GM18499 (cell line): Measurements from ENCODE around the gene CACNA1I.
A peak's percentile ranks its signal among the peaks of the same experiment; 100 is the strongest.
"Not testable (repeated sequence)": the region's sequence is repeated elsewhere in the genome, so short reads cannot be mapped to it uniquely, and the experiment has no call there.

Source experiments
- ATAC-seq: cut with Tn5 transposase; IDR thresholded peaks from one replicate; pipeline ENCODE4 v1.9.1; 2021; ENCODE audit warnings: moderate number of reproducible peaks; ENCODE audit not compliant: insufficient read depth, unreplicated experiment

Gene CACNA1I

GRCh38 chr22:39570665-39571064, at the start of gene CACNA1I:
Gene CACNA1I, plus strand, starts transcription at chr22:39570753. Its CDS starts 0 bp downstream, at chr22:39570753.
- no peak for ATAC-seq

- not testable (repeated sequence) for ATAC-seq
Measured at GRCh38 chr22:39521106-39521885, 49.3 kb upstream of the CACNA1I start.

GRCh38 chr22:39522091-39522490, 48.5 kb upstream of the CACNA1I start:
- ATAC-seq, result not testable (repeated sequence)

DNA sequence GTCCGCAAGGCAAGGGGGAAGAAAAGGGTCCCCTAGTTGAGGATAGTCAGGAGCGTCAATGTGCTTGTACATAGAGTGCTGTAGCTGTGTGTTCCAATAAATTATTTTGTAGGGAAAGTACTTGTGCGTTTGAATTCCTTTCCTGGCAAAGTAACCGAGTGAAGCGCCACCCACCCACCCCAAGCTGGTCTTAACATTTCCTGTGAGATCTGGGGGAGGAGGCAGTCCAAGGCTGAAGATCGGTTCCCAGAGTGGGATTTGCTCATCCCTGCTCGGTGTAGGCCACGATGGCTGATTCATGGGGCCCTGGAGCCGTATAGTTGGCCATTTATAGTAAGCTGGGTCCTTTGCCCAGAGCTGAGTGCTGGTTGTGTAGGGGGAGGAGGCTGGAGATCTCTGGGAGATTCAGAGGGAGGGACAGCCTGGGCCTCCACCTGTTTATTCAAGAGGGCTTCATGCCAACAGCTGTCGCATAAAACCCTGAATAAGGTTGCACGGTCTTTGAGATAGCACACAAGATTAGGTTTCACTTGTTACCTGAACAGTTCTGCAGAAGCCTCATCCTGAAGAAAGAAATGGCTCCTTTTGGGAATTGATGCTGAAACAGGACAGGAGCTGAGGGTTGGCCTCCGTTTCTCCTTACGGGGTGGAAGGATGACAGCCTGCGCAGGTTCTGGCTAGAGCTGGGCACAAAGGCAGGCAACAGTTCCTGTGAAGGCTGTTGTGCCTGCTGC, 47.8 kb upstream of the CACNA1I start:
- no peak for ATAC-seq

- ATAC-seq, result no peak
Measured at GRCh38 chr22:39524089-39524752, 46.3 kb upstream of the CACNA1I start.

- no peak for ATAC-seq
Measured at GRCh38 chr22:39524753-39525657, 45.5 kb upstream of the CACNA1I start.

DNA sequence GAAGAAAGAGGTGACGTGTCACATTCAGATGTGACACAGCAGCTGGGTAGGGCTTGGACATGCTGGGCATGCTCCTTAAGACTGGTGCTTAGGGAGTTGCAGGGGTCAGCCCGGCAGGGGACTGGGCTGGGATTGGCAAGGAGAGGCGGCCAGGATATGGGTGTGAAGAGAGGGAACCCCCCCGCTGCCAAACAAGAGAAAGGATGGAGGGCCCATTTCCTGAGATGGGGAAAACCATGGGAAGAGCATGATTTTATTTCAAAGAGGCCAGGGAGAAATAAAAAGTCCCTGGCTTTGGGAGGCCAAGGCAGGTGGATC, 44.9 kb upstream of the CACNA1I start:
- ATAC-seq, result no peak

- no peak for ATAC-seq
Measured at GRCh38 chr22:39526736-39527171, 43.8 kb upstream of the CACNA1I start.

GRCh38 chr22:39527481-39527961, 43.0 kb upstream of the CACNA1I start:
- ATAC-seq, result no peak

- no peak for ATAC-seq
Measured at GRCh38 chr22:39528080-39528661, 42.4 kb upstream of the CACNA1I start.

- no peak for ATAC-seq
Measured at GRCh38 chr22:39528681-39529486, 41.7 kb upstream of the CACNA1I start.

DNA sequence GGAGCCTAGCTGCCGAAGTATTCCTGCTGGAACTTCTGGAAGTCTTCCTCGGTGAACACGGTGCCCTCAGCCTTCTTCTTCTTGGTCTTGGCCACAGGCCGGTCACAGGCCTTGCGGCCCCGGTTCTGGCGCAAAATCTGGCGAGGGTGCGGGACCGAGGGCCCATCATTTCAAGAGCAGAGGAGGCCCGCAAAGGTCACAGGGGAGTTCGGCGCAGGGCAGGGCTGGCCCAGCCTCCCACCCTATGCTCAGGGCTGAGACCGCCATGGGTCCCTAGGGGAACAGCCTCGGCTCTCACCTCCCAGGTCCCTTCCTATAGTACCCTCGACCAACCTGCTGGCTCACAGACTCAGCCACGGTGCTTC, 41.1 kb upstream of the CACNA1I start:
- ATAC-seq, result no peak

DNA sequence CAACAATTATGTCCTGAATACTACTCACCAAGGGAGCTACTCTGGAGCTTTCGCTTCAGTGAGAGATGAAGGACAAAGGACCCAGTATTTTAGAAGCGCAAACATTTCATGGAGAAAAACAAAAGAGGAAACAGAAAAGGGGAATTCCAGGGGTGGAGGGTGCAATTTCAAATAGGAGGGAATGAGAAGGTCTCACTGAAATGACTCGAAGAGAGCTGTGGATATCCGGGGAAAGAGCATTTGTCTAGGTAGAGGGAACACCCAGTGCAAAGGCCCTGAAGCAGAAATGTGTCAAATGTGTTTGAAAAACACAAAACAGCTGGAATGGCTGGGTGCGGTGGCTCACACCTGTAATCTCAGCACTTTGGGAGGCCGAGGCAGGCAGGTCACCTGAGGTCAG, 40.4 kb upstream of the CACNA1I start:
- ATAC-seq, result no peak

GRCh38 chr22:39530692-39531331, 39.7 kb upstream of the CACNA1I start:
- no peak for ATAC-seq

DNA sequence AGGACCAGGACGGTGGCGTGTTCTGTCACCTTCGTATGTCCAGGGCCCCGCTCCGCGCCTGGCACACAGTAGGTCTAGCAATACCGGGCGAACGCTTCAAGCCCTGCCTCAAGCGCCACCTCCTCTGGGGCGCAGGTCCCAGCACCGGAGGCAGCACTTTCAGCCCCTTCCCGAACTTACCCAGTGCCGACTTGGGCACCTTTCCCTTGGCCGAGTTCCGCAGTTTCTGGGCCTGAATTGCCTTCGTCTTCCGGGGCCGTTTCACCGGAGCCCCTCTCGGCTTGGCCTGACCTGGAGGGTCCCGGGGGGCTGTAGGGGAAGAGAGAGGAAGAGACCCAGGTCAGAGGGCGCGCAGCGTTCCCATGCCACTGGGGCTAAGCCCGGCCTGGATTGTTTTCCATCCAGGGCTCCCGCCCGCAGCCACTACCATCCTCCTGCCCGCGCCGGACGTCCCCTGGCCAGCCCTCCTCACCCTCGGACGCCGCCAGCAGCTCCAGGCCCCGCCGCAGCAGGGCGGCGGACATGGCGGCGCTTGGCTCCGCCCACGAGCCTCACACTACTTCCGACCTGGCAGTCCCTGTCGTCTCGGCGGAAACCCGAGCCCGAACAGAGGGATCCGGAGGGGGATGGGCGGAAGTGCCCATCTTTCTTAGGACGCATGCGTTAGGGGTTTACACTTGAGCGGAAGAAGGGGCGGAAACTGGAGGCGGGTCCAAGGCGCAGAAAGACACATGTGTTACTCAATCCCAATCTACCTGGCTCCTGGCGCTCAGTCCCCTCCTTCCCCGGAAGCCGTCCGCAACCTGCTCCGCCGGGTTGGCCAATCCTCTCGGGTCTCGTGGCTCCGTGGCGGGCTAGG, 38.1 kb upstream of the CACNA1I start, which contains the start of gene RPS19BP1:
TSS of gene RPS19BP1 (minus strand) at position 534 of the 859 bp plus-strand sequence. CDS start at position 524, 10 bp downstream.
- peak; percentile 65 for ATAC-seq

DNA sequence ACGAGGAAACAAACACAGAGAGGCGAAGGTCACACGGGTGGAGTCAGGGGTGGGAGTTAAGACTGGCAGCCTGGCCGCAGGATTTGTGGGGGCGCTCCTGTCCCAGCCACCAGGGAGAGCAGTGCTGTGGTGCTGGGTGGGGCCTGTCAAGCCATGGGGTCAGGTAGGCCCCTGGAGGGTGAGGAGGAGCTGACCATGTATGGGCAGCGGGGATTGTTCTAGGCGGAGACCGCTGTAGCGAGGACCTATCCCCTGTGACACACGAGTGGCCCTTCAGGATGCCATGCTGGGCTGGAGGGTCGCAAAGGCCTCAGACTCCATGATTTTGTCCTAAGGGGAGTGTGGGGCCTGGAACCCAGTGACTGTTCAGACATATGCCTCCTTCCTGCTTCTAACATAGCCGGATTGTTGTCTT, 36.5 kb upstream of the CACNA1I start:
- no peak for ATAC-seq

- no peak for ATAC-seq
Measured at GRCh38 chr22:39534591-39535356, 35.8 kb upstream of the CACNA1I start.
